A673 (cell line): ENCODE measurements around the gene SNAI3. TPM values are rescaled to one million over a fixed set of nuclear protein-coding genes. Genes with fewer than 3 reads are reported as not detected.

Experiments
- BruUV-seq: library from RNA; stranded (reverse); fragments of 400-500 nt; replicated peaks from 2 replicates; lab custom pipeline; 2021; lab: Mats Ljungman, UMichigan
- CTCF ChIA-PET: fragments of 300-600 bp; sonication (Branson Sonifier 250); formaldehyde crosslinking; loops from one replicate; lab custom pipeline; 2022; ENCODE audit warnings: antibody characterized with exemption; lab: Charles Lee
- POLR2A ChIA-PET: fragments of 300-600 bp; sonication (Branson Sonifier 250); formaldehyde crosslinking; loops from one replicate; lab custom pipeline; 2022; ENCODE audit warnings: antibody characterized with exemption; ENCODE audit not compliant: low non-redundant PET; lab: Charles Lee
- DNase-seq: peaks from one replicate; pipeline ENCODE4 v3.0.0-alpha.2; 2015; ENCODE audit warnings: low spot score
- H3K27ac ChIP-seq: fragments of 200-600 bp; sonication (generic); 2 replicates; pipeline ENCODE4 v1.5.1; 2016; ENCODE audit warnings: mixed run types, low read depth, mild to moderate bottlenecking, mixed read lengths, antibody characterized with exemption, low read length; ENCODE audit not compliant: poor library complexity, severe bottlenecking
- H3K27me3 ChIP-seq: fragments of 200-600 bp; sonication (generic); replicated peaks from 2 replicates; pipeline ENCODE4 v1.6.1; 2017; ENCODE audit warnings: mixed run types, low read depth, mild to moderate bottlenecking, mixed read lengths, antibody characterized with exemption, low read length; ENCODE audit not compliant: insufficient read depth, poor library complexity
- H3K36me3 ChIP-seq: fragments of 200-600 bp; sonication (generic); 2 replicates; pipeline ENCODE4 v1.6.1; 2016; ENCODE audit warnings: mixed run types, mild to moderate bottlenecking, mixed read lengths, antibody characterized with exemption, low read length; ENCODE audit not compliant: insufficient read depth, poor library complexity, severe bottlenecking
- H3K4me1 ChIP-seq: fragments of 200-600 bp; sonication (generic); 2 replicates; pipeline ENCODE4 v1.6.1; 2017; ENCODE audit warnings: mixed run types, mild to moderate bottlenecking, mixed read lengths, antibody characterized with exemption, low read length; ENCODE audit not compliant: insufficient read depth, poor library complexity, severe bottlenecking
- H3K4me3 ChIP-seq: fragments of 200-600 bp; sonication (generic); 2 replicates; pipeline ENCODE4 v1.5.1; 2016; ENCODE audit warnings: low read depth, mixed run types, mild to moderate bottlenecking, mixed read lengths, low read length; ENCODE audit not compliant: poor library complexity, severe bottlenecking
- H3K9me3 ChIP-seq: fragments of 200-600 bp; sonication (generic); 2 replicates; pipeline ENCODE4 v1.6.1; 2016; ENCODE audit warnings: mixed run types, low read depth, mild to moderate bottlenecking, mixed read lengths, antibody characterized with exemption, low read length; ENCODE audit not compliant: poor library complexity, severe bottlenecking
- EZH2 ChIP-seq: fragments of 200-600 bp; sonication (generic); IDR thresholded peaks from 2 replicates; pipeline ENCODE4 v1.6.1; 2017; ENCODE audit warnings: borderline replicate concordance, low read depth, mild to moderate bottlenecking, mixed read lengths, antibody characterized with exemption, low read length; ENCODE audit not compliant: poor library complexity, severe bottlenecking
- intact Hi-C: fragments of 100-400 bp; cut with micrococcal nuclease; formaldehyde crosslinking; loops from one replicate; pipeline ENCODE4 v1.10.0; 2022; ENCODE audit not compliant: unreplicated experiment
- total RNA-seq: library from RNA; stranded (reverse); gene quantifications from 2 replicates; pipeline ENCODE4 v1.2.3, GENCODE V29; 2021
- TF ChIP-seq, protein P1 (sequence below): fragments of 300-800, 200-600 bp; sonication (generic); conservative IDR thresholded peaks from 2 replicates; pipeline ENCODE4 v1.5.1; 2017; ENCODE audit warnings: low read depth, mild to moderate bottlenecking, antibody characterized with exemption, low read length, moderate library complexity, mixed read lengths

Gene SNAI3
- total RNA-seq, 1 experiment from 2014 or later = not detected

DNA sequence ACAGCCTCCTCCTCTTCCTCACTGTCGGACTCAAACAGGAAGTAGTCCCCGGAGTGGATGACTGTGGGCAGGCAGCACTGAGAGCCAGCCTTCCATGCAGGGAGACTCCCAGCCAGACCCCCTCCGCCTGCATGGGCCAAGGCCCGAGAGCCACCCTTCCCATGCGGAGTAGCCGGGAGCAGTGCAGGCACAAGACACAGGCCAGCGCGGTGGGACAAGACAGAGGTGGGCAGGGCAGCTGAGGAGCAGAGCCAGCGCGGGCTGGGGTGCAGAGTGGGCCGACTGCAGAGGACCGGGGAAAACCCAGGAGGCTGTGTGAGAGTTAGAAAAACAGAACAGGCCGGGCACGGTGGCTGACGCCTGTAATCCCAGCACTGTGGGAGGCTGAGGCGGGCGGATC lies 37.6 kb upstream of the SNAI3 start:
- TF ChIP-seq, protein P1, sequence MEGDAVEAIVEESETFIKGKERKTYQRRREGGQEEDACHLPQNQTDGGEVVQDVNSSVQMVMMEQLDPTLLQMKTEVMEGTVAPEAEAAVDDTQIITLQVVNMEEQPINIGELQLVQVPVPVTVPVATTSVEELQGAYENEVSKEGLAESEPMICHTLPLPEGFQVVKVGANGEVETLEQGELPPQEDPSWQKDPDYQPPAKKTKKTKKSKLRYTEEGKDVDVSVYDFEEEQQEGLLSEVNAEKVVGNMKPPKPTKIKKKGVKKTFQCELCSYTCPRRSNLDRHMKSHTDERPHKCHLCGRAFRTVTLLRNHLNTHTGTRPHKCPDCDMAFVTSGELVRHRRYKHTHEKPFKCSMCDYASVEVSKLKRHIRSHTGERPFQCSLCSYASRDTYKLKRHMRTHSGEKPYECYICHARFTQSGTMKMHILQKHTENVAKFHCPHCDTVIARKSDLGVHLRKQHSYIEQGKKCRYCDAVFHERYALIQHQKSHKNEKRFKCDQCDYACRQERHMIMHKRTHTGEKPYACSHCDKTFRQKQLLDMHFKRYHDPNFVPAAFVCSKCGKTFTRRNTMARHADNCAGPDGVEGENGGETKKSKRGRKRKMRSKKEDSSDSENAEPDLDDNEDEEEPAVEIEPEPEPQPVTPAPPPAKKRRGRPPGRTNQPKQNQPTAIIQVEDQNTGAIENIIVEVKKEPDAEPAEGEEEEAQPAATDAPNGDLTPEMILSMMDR = no peak
- no peak for TF ChIP-seq EZH2
- ChIA-PET CTCF (no interaction called here), POLR2A (no interaction called here)
- intact Hi-C loops = no loop called here
- Histone ChIP-seq H3K27ac (no peak overlapping the region), H3K4me3 (no peak overlapping the region), H3K9me3 (no peaks in the 10 kb centered on the region), H3K27me3 (no peaks in the 10 kb centered on the region), H3K36me3 (peaks cover 72% of the 10 kb centered on the region), H3K4me1 (peaks cover 5% of the 10 kb centered on the region)
- no TSS peak for BruUV-seq
- DNase-seq = no peak

- TF ChIP-seq EZH2 = no peak
- TF ChIP-seq, protein P1 = no peak
- Histone ChIP-seq H3K9me3 (no peaks in the 10 kb centered on the region), H3K4me3 (no peak overlapping the region), H3K4me1 (peaks cover 5% of the 10 kb centered on the region), H3K27me3 (no peaks in the 10 kb centered on the region), H3K27ac (no peak overlapping the region), H3K36me3 (peaks cover 72% of the 10 kb centered on the region)
- intact Hi-C loops = no loop called here
- ChIA-PET CTCF (no interaction called here), POLR2A (no interaction called here)
- no TSS peak for BruUV-seq
- DNase-seq = no peak
These were observed 37.2 kb upstream of the SNAI3 start for GRCh38 chr16:88723507-88723887.

DNA sequence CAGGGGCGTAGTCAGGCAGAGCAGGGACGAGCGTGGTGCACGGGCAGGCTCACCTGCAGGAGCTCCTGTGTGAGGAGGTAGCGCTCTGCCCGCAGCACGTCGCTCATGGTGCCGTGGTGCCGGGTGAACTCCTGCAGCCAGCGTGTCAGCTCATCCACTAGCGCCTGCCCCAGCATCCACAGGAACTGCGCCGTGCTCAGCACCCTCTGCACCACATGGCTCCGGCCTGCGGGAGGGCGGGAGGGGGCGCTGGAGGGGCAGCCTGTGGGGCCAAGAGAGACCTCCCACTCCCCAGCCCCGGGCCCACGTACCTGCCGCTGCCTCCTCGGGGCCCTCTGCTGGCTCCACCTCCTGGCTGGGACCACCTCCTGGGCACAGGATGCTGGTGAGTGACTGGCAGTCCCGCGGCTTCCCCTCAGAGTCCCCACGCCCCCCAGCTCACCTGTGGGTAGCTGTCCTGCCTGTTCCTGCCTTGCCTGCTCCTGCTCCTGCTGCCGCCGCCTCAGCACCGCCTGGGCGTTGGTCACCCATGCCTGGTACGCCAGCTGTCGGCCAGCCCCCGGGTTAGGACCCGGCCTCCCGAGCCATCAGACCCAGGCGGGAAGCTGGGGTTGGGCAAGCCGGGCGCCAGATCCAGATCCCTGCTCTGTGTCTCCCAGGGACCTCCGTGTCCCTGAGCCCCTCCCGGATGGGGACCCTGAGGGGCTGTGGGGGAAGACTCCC lies 36.6 kb upstream of the SNAI3 start:
- Histone ChIP-seq H3K9me3 (no peaks in the 10 kb centered on the region), H3K4me1 (peaks cover 3% of the 10 kb centered on the region), H3K36me3 (peaks cover 78% of the 10 kb centered on the region), H3K27me3 (no peaks in the 10 kb centered on the region), H3K27ac (no peak overlapping the region), H3K4me3 (no peak overlapping the region)
- no peak for TF ChIP-seq EZH2
- TF ChIP-seq, protein P1 = no peak
- CTCF ChIA-PET = interaction anchor here (0.6 kb wide), 1 partner anchor 15 kb away, joined by 3 read pairs; no protein-coding TSS in a partner anchor
- POLR2A ChIA-PET = interaction anchor here (0.5 kb wide), 1 partner anchor 61 kb away, joined by 3 read pairs; no protein-coding TSS in a partner anchor
- intact Hi-C loops = no loop called here
- no peak for DNase-seq
- no TSS peak for BruUV-seq
